Measurements from ENCODE around the gene GJD2.

- TF ChIP-seq CTCF (IDR thresholded peaks at IDR 0.05; ENCODE audit: insufficient read depth, low read length, poor library complexity, severe bottlenecking) (no peak), EZH2phosphoT487 (conservative IDR thresholded peaks at IDR 0.05; ENCODE audit: low read length) (no peak)
Measured at GRCh38 chr15:34802803-34803750, 48.3 kb upstream of the GJD2 start.
